SK-N-SH (cell line): Measurements from ENCODE around the gene GBX2. TPM values are rescaled to one million over a fixed set of nuclear protein-coding genes. Genes with fewer than 3 reads are reported as not detected.

ENCODE experiments used
- CTCF ChIA-PET: fragments of 300-600, 350-600 bp; formaldehyde crosslinking; extraction: SDS; loops from one replicate; lab custom pipeline; 2021; lab: Yijun Ruan, JAX
- POLR2A ChIA-PET: fragments of 350-600 bp; sonication (Branson Sonifier 250); formaldehyde crosslinking; extraction: SDS; loops from one replicate; lab custom pipeline; 2020; ENCODE audit warnings: antibody characterized with exemption, inconsistent platforms; lab: Yijun Ruan, JAX
- DNase-seq: peaks from one replicate; pipeline ENCODE4 v3.0.0; 2012
- H2AFZ ChIP-seq: fragments of 200-600 bp; sonication (generic); 2 replicates; pipeline ENCODE4 v1.8.1; 2016; ENCODE audit warnings: antibody characterized with exemption, mild to moderate bottlenecking, low read depth
- H3F3A ChIP-seq: fragments of 200-600 bp; sonication (generic); replicated peaks from 2 replicates; pipeline ENCODE3; 2016; ENCODE audit warnings: antibody characterized with exemption, mild to moderate bottlenecking; ENCODE audit not compliant: insufficient read depth
- H3K27ac ChIP-seq, 2 experiments: fragments of 200-500 bp in 1 of 2; fragments of 200-600 bp in 1 of 2; sonication (Bioruptor generic) in 1 of 2; sonication (generic), shearing (Covaris generic) in 1 of 2; 2 replicates each; pipeline versions ENCODE4 v1.5.1 to v1.6.1; 2014 to 2016; ENCODE audit warnings: low read depth in 2 of 2, inconsistent platforms in 1 of 2, low read length in 1 of 2, mild to moderate bottlenecking in 1 of 2, mixed read lengths in 1 of 2
- H3K27me3 ChIP-seq: fragments of 200-600 bp; sonication (generic), shearing (Covaris generic); 2 replicates; pipeline ENCODE4 v1.6.1; 2016; ENCODE audit warnings: mixed run types; ENCODE audit not compliant: insufficient read depth
- H3K36me3 ChIP-seq, 2 experiments: fragments of 200-500 bp in 1 of 2; fragments of 200-600 bp in 1 of 2; sonication (Bioruptor generic) in 1 of 2; sonication (generic) in 1 of 2; replicated peaks in 1 of 2; 2 replicates each; pipeline versions ENCODE3 to v1.5.1; 2014 to 2016; ENCODE audit warnings: low read length in 1 of 2, mild to moderate bottlenecking in 1 of 2; ENCODE audit not compliant: insufficient read depth in 2 of 2, control insufficient read depth in 1 of 2
- H3K4me1 ChIP-seq, 2 experiments: fragments of 200-500 bp in 1 of 2; fragments of 200-600 bp in 1 of 2; sonication (Bioruptor generic) in 1 of 2; sonication (generic), shearing (Covaris generic) in 1 of 2; 2 replicates each; pipeline versions ENCODE4 v1.5.1 to v1.6.1; 2014 to 2016; ENCODE audit warnings: low read depth in 1 of 2, low read length in 1 of 2, mixed run types in 1 of 2; ENCODE audit not compliant: insufficient read depth in 2 of 2, control insufficient read depth in 1 of 2
- H3K4me2 ChIP-seq: fragments of 200-600 bp; sonication (generic), shearing (Covaris generic); 2 replicates; pipeline ENCODE4 v1.6.1; 2017; ENCODE audit warnings: mixed run types
- H3K4me3 ChIP-seq, 2 experiments: fragments of 200-500 bp in 1 of 2; fragments of 200-600 bp in 1 of 2; sonication (Bioruptor generic) in 1 of 2; sonication (generic), shearing (Covaris generic) in 1 of 2; 2 replicates each; pipeline versions ENCODE4 v1.5.1 to v1.8.1; 2014 to 2016; ENCODE audit warnings: low read depth in 2 of 2, inconsistent platforms in 1 of 2, low read length in 1 of 2, mild to moderate bottlenecking in 1 of 2, mixed read lengths in 1 of 2, moderate library complexity in 1 of 2
- H3K79me2 ChIP-seq: fragments of 200-600 bp; sonication (generic); 2 replicates; pipeline ENCODE4 v1.8.1; 2017; ENCODE audit warnings: mild to moderate bottlenecking; ENCODE audit not compliant: insufficient read depth
- H3K9ac ChIP-seq: fragments of 200-600 bp; sonication (generic); 2 replicates; pipeline ENCODE4 v1.6.1; 2017; ENCODE audit warnings: mixed run types
- H3K9me2 ChIP-seq: fragments of 200-600 bp; sonication (generic); 2 replicates; pipeline ENCODE4 v1.6.1; 2017; ENCODE audit warnings: mixed run types
- H3K9me3 ChIP-seq: fragments of 200-600 bp; sonication (generic); 2 replicates; pipeline ENCODE4 v1.6.1; 2017; ENCODE audit warnings: mixed run types, mild to moderate bottlenecking, moderate library complexity
- H4K20me1 ChIP-seq: fragments of 200-600 bp; sonication (generic); 2 replicates; pipeline ENCODE4 v1.6.1; 2017; ENCODE audit warnings: mild to moderate bottlenecking, mixed run types; ENCODE audit not compliant: insufficient read depth
- ELF1 ChIP-seq: IDR thresholded peaks from 2 replicates; pipeline ENCODE4 v1.4.0; 2012
- FOSL2 ChIP-seq: IDR thresholded peaks from 2 replicates; pipeline ENCODE4 v1.4.0; 2012; ENCODE audit warnings: low read depth, mild to moderate bottlenecking, moderate library complexity, borderline replicate concordance
- FOXJ3 ChIP-seq: sonication (generic); formaldehyde crosslinking; IDR thresholded peaks from 2 replicates; pipeline ENCODE4 v1.5.1; 2020; ENCODE audit warnings: mild to moderate bottlenecking, missing genetic modification reagents
- FOXM1 ChIP-seq: IDR thresholded peaks from 2 replicates; pipeline ENCODE4 v1.4.0; 2012; ENCODE audit warnings: low read depth, mild to moderate bottlenecking
- GATA2 ChIP-seq: sonication (generic); formaldehyde crosslinking; IDR thresholded peaks from 2 replicates; pipeline ENCODE4 v1.5.0; 2020; ENCODE audit warnings: mild to moderate bottlenecking, missing genetic modification reagents
- MEF2A ChIP-seq: IDR thresholded peaks from 2 replicates; pipeline ENCODE4 v1.4.0; 2012; ENCODE audit warnings: low read depth, borderline replicate concordance
- MXI1 ChIP-seq: IDR thresholded peaks from 2 replicates; pipeline ENCODE4 v1.6.1; 2012; ENCODE audit warnings: mild to moderate bottlenecking, low read depth, low read length, improper control_type of control experiment
- NFIC ChIP-seq: IDR thresholded peaks from 2 replicates; pipeline ENCODE4 v1.4.0; 2012; ENCODE audit warnings: borderline replicate concordance
- POLR2AphosphoS5 ChIP-seq: IDR thresholded peaks from 2 replicates; pipeline ENCODE4 v1.6.1; 2012; ENCODE audit warnings: low read depth, low read length
- RCOR1 ChIP-seq: fragments of 150-350 bp; IDR thresholded peaks from 2 replicates; pipeline ENCODE4 v1.6.1; 2017; ENCODE audit warnings: antibody characterized with exemption, low read length
- SIN3A ChIP-seq: IDR thresholded peaks from 2 replicates; pipeline ENCODE4 v1.6.1; 2012; ENCODE audit warnings: low read depth, mild to moderate bottlenecking, low read length, moderate library complexity, borderline replicate concordance
- SMC3 ChIP-seq: IDR thresholded peaks from 2 replicates; pipeline ENCODE4 v1.6.1; 2012; ENCODE audit warnings: low read depth, low read length, improper control_type of control experiment
- YY1 ChIP-seq: IDR thresholded peaks from 2 replicates; pipeline ENCODE4 v1.4.0; 2012; ENCODE audit warnings: low read depth, mild to moderate bottlenecking
- WGBS: methylation state at CpG from one replicate; pipeline ENCODE4 v1.1.6; 2017; ENCODE audit warnings: low lambda C conversion rate; 5-methylcytosine and 5-hydroxymethylcytosine counted together
- polyA plus RNA-seq, 3 experiments: library from polyadenylated mRNA; depleted of rRNA; stranded (reverse); fragments of >200 nt; gene quantifications; 2 replicates each; pipeline ENCODE4 v1.2.3, GENCODE V29; 2012
- TF ChIP-seq, protein P1 (sequence below): IDR thresholded peaks from 2 replicates; pipeline ENCODE4 v1.4.0; 2012; ENCODE audit warnings: low read depth, borderline replicate concordance
- TF ChIP-seq, protein P2 (sequence below): fragments of 150-350 bp; IDR thresholded peaks from 2 replicates; pipeline ENCODE4 v1.6.1; 2016; ENCODE audit warnings: mild to moderate bottlenecking, low read depth, low read length
- TF ChIP-seq, protein P3 (sequence below): fragments of 150-350 bp; IDR thresholded peaks from 2 replicates; pipeline ENCODE4 v1.6.1; 2017; ENCODE audit warnings: antibody characterized with exemption, low read length, low read depth, borderline replicate concordance
- TF ChIP-seq, protein P4 (sequence below): IDR thresholded peaks from 2 replicates; pipeline ENCODE4 v1.4.0; 2012; ENCODE audit warnings: low read depth, borderline replicate concordance
- TF ChIP-seq, protein P5 (sequence below): IDR thresholded peaks from 2 replicates; pipeline ENCODE4 v1.6.1; 2012; ENCODE audit warnings: mild to moderate bottlenecking, low read depth, low read length, moderate library complexity

Gene GBX2
- polyA plus RNA-seq, 1 of the 3 experiments (the other 2 are of a cell fraction) = 0.16 TPM

DNA sequence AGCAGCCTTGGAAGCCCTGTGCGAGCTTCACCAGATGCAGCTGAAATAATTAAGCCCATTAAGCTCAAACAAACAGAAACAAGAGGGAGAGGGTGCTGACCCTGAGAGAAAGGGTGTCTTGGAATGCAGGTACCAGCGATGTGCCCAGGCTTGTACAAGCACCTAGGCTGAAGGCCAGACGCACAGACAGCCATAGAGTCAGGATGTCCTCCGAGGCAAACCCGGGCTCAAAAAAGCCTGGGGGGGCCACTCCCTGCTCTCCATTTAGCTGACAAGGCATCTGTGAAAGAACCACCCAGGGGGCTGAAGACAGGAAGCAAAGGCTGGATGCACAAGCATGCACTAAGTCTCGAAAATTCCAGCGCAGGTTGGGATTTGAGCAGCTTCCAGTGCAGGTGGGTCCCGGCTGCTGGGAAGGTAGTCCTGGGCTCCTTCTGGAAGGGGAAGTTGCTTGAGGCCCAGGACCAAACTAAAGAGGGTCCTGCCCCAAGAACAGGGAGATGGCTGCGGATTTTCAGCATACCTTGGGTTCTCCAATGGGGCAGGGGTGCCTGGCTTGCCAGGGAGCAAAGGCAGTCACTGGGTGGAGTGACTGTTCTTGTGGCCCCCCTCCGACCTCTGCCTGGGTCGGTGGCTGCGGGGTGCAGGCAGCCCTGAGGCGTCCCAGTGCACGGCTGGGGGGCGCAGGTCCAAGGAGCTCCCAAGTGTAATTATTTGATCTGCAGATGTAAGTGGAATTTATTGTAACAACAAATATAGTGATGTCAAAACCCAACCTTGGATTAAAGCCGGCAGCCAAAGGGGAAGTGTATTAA, 5.9 kb downstream of the GBX2 start:
- POLR2A ChIA-PET = no interaction called here
- Histone ChIP-seq H3K9ac (no peak overlapping the region), H3K4me2 (no peak overlapping the region), H3K4me3 (no peak overlapping the region), H3K9me2 (no peaks in the 10 kb centered on the region), H3K27me3 (peaks cover 31% of the 10 kb centered on the region), H3K27ac (no peak overlapping the region), H3F3A (no peaks in the 10 kb centered on the region), H4K20me1 (no peaks in the 10 kb centered on the region), H3K79me2 (no peaks in the 10 kb centered on the region), H3K36me3 (no peaks in the 10 kb centered on the region), H2AFZ (no peak overlapping the region), H3K4me1 (peaks cover 0 to 10% of the 10 kb centered on the region in 2 experiments; a peak in 2 of 4 replicates), H3K9me3 (no peaks in the 10 kb centered on the region)
- WGBS = 75% methylated on average over 10 of the region's 16 CpGs
- no peak for DNase-seq
- CTCF ChIA-PET = interaction anchor here (1.4 to 3.7 kb wide), 3 partner anchors 15 to 383 kb away, joined by 3 to 28 read pairs (median 5); no protein-coding TSS in a partner anchor
- TF ChIP-seq, protein P1, sequence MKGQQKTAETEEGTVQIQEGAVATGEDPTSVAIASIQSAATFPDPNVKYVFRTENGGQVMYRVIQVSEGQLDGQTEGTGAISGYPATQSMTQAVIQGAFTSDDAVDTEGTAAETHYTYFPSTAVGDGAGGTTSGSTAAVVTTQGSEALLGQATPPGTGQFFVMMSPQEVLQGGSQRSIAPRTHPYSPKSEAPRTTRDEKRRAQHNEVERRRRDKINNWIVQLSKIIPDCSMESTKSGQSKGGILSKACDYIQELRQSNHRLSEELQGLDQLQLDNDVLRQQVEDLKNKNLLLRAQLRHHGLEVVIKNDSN = no peak
- TF ChIP-seq GATA2 = no peak
- no peak for TF ChIP-seq ELF1
- TF ChIP-seq, protein P2, sequence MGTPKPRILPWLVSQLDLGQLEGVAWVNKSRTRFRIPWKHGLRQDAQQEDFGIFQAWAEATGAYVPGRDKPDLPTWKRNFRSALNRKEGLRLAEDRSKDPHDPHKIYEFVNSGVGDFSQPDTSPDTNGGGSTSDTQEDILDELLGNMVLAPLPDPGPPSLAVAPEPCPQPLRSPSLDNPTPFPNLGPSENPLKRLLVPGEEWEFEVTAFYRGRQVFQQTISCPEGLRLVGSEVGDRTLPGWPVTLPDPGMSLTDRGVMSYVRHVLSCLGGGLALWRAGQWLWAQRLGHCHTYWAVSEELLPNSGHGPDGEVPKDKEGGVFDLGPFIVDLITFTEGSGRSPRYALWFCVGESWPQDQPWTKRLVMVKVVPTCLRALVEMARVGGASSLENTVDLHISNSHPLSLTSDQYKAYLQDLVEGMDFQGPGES = no peak
- no peak for TF ChIP-seq FOXJ3 (CRISPR knock-in tag)
- no peak for TF ChIP-seq RCOR1
- TF ChIP-seq, protein P3, sequence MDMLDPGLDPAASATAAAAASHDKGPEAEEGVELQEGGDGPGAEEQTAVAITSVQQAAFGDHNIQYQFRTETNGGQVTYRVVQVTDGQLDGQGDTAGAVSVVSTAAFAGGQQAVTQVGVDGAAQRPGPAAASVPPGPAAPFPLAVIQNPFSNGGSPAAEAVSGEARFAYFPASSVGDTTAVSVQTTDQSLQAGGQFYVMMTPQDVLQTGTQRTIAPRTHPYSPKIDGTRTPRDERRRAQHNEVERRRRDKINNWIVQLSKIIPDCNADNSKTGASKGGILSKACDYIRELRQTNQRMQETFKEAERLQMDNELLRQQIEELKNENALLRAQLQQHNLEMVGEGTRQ = no peak
- TF ChIP-seq SMC3 = no peak
- no peak for TF ChIP-seq POLR2AphosphoS5
- TF ChIP-seq FOXM1 = no peak
- no peak for TF ChIP-seq NFIC
- TF ChIP-seq FOSL2 = no peak
- no peak for TF ChIP-seq MXI1
- no peak for TF ChIP-seq YY1
- TF ChIP-seq MEF2A = no peak
- TF ChIP-seq, protein P4, sequence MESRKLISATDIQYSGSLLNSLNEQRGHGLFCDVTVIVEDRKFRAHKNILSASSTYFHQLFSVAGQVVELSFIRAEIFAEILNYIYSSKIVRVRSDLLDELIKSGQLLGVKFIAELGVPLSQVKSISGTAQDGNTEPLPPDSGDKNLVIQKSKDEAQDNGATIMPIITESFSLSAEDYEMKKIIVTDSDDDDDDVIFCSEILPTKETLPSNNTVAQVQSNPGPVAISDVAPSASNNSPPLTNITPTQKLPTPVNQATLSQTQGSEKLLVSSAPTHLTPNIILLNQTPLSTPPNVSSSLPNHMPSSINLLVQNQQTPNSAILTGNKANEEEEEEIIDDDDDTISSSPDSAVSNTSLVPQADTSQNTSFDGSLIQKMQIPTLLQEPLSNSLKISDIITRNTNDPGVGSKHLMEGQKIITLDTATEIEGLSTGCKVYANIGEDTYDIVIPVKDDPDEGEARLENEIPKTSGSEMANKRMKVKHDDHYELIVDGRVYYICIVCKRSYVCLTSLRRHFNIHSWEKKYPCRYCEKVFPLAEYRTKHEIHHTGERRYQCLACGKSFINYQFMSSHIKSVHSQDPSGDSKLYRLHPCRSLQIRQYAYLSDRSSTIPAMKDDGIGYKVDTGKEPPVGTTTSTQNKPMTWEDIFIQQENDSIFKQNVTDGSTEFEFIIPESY = no peak
- TF ChIP-seq SIN3A = no peak
- TF ChIP-seq, protein P5, sequence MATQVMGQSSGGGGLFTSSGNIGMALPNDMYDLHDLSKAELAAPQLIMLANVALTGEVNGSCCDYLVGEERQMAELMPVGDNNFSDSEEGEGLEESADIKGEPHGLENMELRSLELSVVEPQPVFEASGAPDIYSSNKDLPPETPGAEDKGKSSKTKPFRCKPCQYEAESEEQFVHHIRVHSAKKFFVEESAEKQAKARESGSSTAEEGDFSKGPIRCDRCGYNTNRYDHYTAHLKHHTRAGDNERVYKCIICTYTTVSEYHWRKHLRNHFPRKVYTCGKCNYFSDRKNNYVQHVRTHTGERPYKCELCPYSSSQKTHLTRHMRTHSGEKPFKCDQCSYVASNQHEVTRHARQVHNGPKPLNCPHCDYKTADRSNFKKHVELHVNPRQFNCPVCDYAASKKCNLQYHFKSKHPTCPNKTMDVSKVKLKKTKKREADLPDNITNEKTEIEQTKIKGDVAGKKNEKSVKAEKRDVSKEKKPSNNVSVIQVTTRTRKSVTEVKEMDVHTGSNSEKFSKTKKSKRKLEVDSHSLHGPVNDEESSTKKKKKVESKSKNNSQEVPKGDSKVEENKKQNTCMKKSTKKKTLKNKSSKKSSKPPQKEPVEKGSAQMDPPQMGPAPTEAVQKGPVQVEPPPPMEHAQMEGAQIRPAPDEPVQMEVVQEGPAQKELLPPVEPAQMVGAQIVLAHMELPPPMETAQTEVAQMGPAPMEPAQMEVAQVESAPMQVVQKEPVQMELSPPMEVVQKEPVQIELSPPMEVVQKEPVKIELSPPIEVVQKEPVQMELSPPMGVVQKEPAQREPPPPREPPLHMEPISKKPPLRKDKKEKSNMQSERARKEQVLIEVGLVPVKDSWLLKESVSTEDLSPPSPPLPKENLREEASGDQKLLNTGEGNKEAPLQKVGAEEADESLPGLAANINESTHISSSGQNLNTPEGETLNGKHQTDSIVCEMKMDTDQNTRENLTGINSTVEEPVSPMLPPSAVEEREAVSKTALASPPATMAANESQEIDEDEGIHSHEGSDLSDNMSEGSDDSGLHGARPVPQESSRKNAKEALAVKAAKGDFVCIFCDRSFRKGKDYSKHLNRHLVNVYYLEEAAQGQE = no peak
